HepG2 (cell line): ENCODE data around the gene GDPD5. TPM values are rescaled to one million over a fixed set of nuclear protein-coding genes. Genes with fewer than 3 reads are reported as not detected.

Experiments used
- ATAC-seq: fragments of 200-7000 bp; cut with Tn5 transposase; 3 replicates; pipeline ENCODE4 v1.9.1; 2020; ENCODE audit warnings: mild to moderate bottlenecking, moderate library complexity
- BruUV-seq: library from RNA; stranded (reverse); fragments of 400-500 nt; replicated peaks from 2 replicates; lab custom pipeline; 2021; lab: Mats Ljungman, UMichigan
- CTCF ChIA-PET: fragments of 300-600 bp; formaldehyde crosslinking; extraction: SDS; loops from one replicate; lab custom pipeline; 2021; ENCODE audit warnings: low total read pairs, inconsistent platforms, low intra/inter-chr PET ratio; lab: Yijun Ruan, JAX
- POLR2A ChIA-PET: fragments of 350-600 bp; sonication (Branson Sonifier 250); formaldehyde crosslinking; loops from one replicate; lab custom pipeline; 2020; ENCODE audit warnings: antibody characterized with exemption, inconsistent platforms; lab: Yijun Ruan, JAX
- DNase-seq: peaks from one replicate; pipeline ENCODE4 v3.0.0-alpha.2; 2015; ENCODE audit warnings: low spot score
- FAIRE-seq: peaks from 3 replicates; lab custom pipeline; 2011; peaks lifted over from hg19 to GRCh38; lab: Jason Lieb, UNC
- H2AFZ ChIP-seq: one replicate; pipeline ENCODE4 v1.6.1; 2011; ENCODE audit warnings: low read length, inconsistent platforms
- H3K27ac ChIP-seq: fragments of 300-600 bp; 3 replicates; pipeline ENCODE4 v1.8.0; 2011; ENCODE audit warnings: mixed run types, mild to moderate bottlenecking, mixed read lengths, low read length, inconsistent platforms; ENCODE audit not compliant: insufficient read depth; ENCODE audit errors: extremely low read length
- H3K27me3 ChIP-seq, 2 experiments: fragments of 200-600 bp in 1 of 2; 2 replicates in 1 of 2; 3 replicates in 1 of 2; pipeline versions ENCODE4 v1.6.0 to v1.8.0; 2011; ENCODE audit warnings: low read length in 2 of 2, mild to moderate bottlenecking in 2 of 2, moderate library complexity in 2 of 2, inconsistent platforms in 1 of 2; ENCODE audit not compliant: insufficient read depth in 2 of 2, control insufficient read depth in 1 of 2
- H3K36me3 ChIP-seq, 2 experiments: fragments of 200-600 bp in 1 of 2; replicated peaks in 1 of 2; 2 replicates in 1 of 2; 3 replicates in 1 of 2; pipeline versions ENCODE4 v1.5.1 to v1.8.0; 2011; ENCODE audit warnings: low read length in 2 of 2, inconsistent platforms in 1 of 2; ENCODE audit not compliant: insufficient read depth in 2 of 2, control insufficient read depth in 1 of 2
- H3K4me1 ChIP-seq: 2 replicates; pipeline ENCODE4 v1.5.1; 2012; ENCODE audit warnings: low read length, inconsistent platforms; ENCODE audit not compliant: insufficient read depth
- H3K4me2 ChIP-seq: 2 replicates; pipeline ENCODE4 v1.6.0; 2011; ENCODE audit warnings: low read depth, low read length, inconsistent platforms
- H3K4me3 ChIP-seq, 3 experiments: fragments of 200-600 bp in 1 of 3; sonication (generic), shearing (Covaris generic) in 1 of 3; replicated peaks in 1 of 3; 2 replicates each; pipeline ENCODE4 v1.5.1; 2011 to 2016; ENCODE audit warnings: low read length in 3 of 3, inconsistent platforms in 2 of 3, low read depth in 2 of 3, mild to moderate bottlenecking in 2 of 3, control low read depth in 1 of 3, mixed read lengths in 1 of 3; ENCODE audit not compliant: insufficient read depth in 1 of 3
- H3K79me2 ChIP-seq: one replicate; pipeline ENCODE4 v1.6.1; 2011; ENCODE audit warnings: low read length, inconsistent platforms; ENCODE audit not compliant: insufficient read depth
- H3K9ac ChIP-seq: 2 replicates; pipeline ENCODE4 v1.6.0; 2011; ENCODE audit warnings: mild to moderate bottlenecking, low read depth, low read length, inconsistent platforms; ENCODE audit not compliant: insufficient read depth
- H3K9me3 ChIP-seq: 2 replicates; pipeline ENCODE4 v1.5.1; 2012; ENCODE audit warnings: mild to moderate bottlenecking, low read length
- H4K20me1 ChIP-seq: 2 replicates; pipeline ENCODE4 v1.6.0; 2011; ENCODE audit warnings: inconsistent platforms, mild to moderate bottlenecking, low read length, moderate library complexity; ENCODE audit not compliant: insufficient read depth
- AFF4 ChIP-seq: sonication (generic); formaldehyde crosslinking; IDR thresholded peaks from 2 replicates; pipeline ENCODE4 v1.4.0; 2020; ENCODE audit warnings: missing genetic modification reagents
- FOXO1 ChIP-seq: sonication (generic); formaldehyde crosslinking; IDR thresholded peaks from 2 replicates; pipeline ENCODE4 v1.4.0; 2020; ENCODE audit warnings: missing genetic modification reagents
- GMEB2 ChIP-seq: IDR thresholded peaks from 2 replicates; pipeline ENCODE4 v1.6.1; 2016; ENCODE audit warnings: missing biosample characterization, missing genetic modification reagents, low read depth
- NFIC ChIP-seq: IDR thresholded peaks from 2 replicates; pipeline ENCODE4 v1.6.1; 2012; ENCODE audit warnings: mild to moderate bottlenecking, low read length, inconsistent platforms
- PCBP1 ChIP-seq: fragments of 200-400 bp; formaldehyde crosslinking; IDR thresholded peaks from 2 replicates; pipeline ENCODE4 v1.6.1; 2017; ENCODE audit warnings: mild to moderate bottlenecking, low read depth, low read length, borderline replicate concordance
- RBM22 ChIP-seq: fragments of 200-400 bp; formaldehyde crosslinking; optimal IDR thresholded peaks from 2 replicates; pipeline ENCODE3; 2017; ENCODE audit warnings: mild to moderate bottlenecking, low read length, moderate library complexity
- SETDB1 ChIP-seq: sonication (generic); formaldehyde crosslinking; IDR thresholded peaks from 2 replicates; pipeline ENCODE4 v1.5.1; 2020; ENCODE audit warnings: missing genetic modification reagents, mild to moderate bottlenecking, borderline replicate concordance
- ZNF383 ChIP-seq: sonication (generic); formaldehyde crosslinking; IDR thresholded peaks from 2 replicates; pipeline ENCODE4 v1.4.0; 2020; ENCODE audit warnings: missing genetic modification reagents, mild to moderate bottlenecking, borderline replicate concordance
- WGBS: methylation state at CpG from one replicate; pipeline ENCODE4 v1.1.6; 2017; ENCODE audit warnings: low lambda C conversion rate; 5-methylcytosine and 5-hydroxymethylcytosine counted together
- in situ Hi-C: cut with HindIII; loops from 2 replicates; pipeline ENCODE4 v1.10.0; 2017; ENCODE audit warnings: low pct_unique_long_range_greater_than_20kb; ENCODE audit not compliant: extremely low pct_ligation_motif_present
- intact Hi-C: fragments of 100-400 bp; cut with micrococcal nuclease; formaldehyde crosslinking; loops from one replicate; pipeline ENCODE4 v1.10.0; 2022; ENCODE audit not compliant: unreplicated experiment
- polyA plus RNA-seq, 8 experiments: library from polyadenylated mRNA; depleted of rRNA in 3 of 8; stranded (reverse) in 7 of 8; unstranded in 1 of 8; fragments of >200 nt; fragmentation: Illumina TruSeq in 4 of 8; extraction: Trizol in 4 of 8; gene quantifications; 2 replicates each; pipeline versions ENCODE4 v1.2.1 to v1.2.3, GENCODE V29; 2011 to 2016; ENCODE audit warnings: low read depth in 4 of 8, missing spikeins in 1 of 8, mixed read lengths in 1 of 8; ENCODE audit not compliant: insufficient read depth in 1 of 8
- total RNA-seq, 5 experiments: library from RNA; depleted of rRNA; stranded (reverse); fragments of >200 nt; fragmentation: Illumina TruSeq; extraction: Trizol; gene quantifications; 2 replicates each; pipeline ENCODE4 v1.2.3, GENCODE V29; 2016; ENCODE audit warnings: low read depth in 1 of 5

The GDPD5 gene
- total and polyA plus RNA-seq, 2 of the 13 experiments (the other 11 are each of a cell fraction or from before 2014, with no cell fraction given) = 55.0 to 67.5 TPM

- Histone ChIP-seq H3K27me3 (peaks cover 2 to 15% of the 10 kb centered on the region in 2 experiments; a peak in 4 of 5 replicates), H4K20me1 (no peaks in the 10 kb centered on the region), H3K36me3 (peaks cover 6 to 31% of the 10 kb centered on the region in 2 experiments; a peak in 3 of 5 replicates), H3K4me2 (no peak overlapping the region), H3K9ac (no peak overlapping the region), H2AFZ (no peak overlapping the region), H3K79me2 (no peaks in the 10 kb centered on the region), H3K27ac (no peak overlapping the region), H3K9me3 (no peaks in the 10 kb centered on the region), H3K4me1 (peaks cover 29% of the 10 kb centered on the region), H3K4me3 (no peak overlapping the region)
- no TSS peak for BruUV-seq
- FAIRE-seq (no peak), DNase-seq (no peak), ATAC-seq (no peak)
- intact Hi-C loops (no loop called here), in situ Hi-C loops (no loop called here)
- TF ChIP-seq FOXO1 (CRISPR knock-in tag) (no peak), AFF4 (CRISPR knock-in tag) (no peak), SETDB1 (CRISPR knock-in tag) (no peak), ZNF383 (no peak), GMEB2 (no peak), RBM22 (peak; percentile 33), NFIC (no peak), PCBP1 (no peak)
- ChIA-PET POLR2A (no interaction called here), CTCF (no interaction called here)
- WGBS = 96% methylated on average over 7 of the region's 9 CpGs
Observed at GRCh38 chr11:75435571-75435925, 90.2 kb downstream of the GDPD5 start.
